Measurements from ENCODE around the gene KRTAP10-6. TPM values are rescaled to one million over a fixed set of nuclear protein-coding genes. Genes with fewer than 3 reads are reported as not detected.
"Not testable (repeated sequence)": the region's sequence is repeated elsewhere in the genome, so short reads cannot be mapped to it uniquely, and the experiment has no call there.

The KRTAP10-6 gene
- total RNA-seq, 1 experiment from 2014 or later = not detected

- TF ChIP-seq, protein P1, sequence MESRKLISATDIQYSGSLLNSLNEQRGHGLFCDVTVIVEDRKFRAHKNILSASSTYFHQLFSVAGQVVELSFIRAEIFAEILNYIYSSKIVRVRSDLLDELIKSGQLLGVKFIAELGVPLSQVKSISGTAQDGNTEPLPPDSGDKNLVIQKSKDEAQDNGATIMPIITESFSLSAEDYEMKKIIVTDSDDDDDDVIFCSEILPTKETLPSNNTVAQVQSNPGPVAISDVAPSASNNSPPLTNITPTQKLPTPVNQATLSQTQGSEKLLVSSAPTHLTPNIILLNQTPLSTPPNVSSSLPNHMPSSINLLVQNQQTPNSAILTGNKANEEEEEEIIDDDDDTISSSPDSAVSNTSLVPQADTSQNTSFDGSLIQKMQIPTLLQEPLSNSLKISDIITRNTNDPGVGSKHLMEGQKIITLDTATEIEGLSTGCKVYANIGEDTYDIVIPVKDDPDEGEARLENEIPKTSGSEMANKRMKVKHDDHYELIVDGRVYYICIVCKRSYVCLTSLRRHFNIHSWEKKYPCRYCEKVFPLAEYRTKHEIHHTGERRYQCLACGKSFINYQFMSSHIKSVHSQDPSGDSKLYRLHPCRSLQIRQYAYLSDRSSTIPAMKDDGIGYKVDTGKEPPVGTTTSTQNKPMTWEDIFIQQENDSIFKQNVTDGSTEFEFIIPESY (IDR thresholded peaks at IDR 0.05; ENCODE audit: extremely low read depth, insufficient replicate concordance, low read length) = no peak
- no peak for TF ChIP-seq SRF (IDR thresholded peaks at IDR 0.05; ENCODE audit: low read depth)
- no peak for TF ChIP-seq EZH2 (IDR thresholded peaks at IDR 0.05)
- TF ChIP-seq FOSL1 (IDR thresholded peaks at IDR 0.05; ENCODE audit: low read depth) = no peak
- TF ChIP-seq ZFX (IDR thresholded peaks at IDR 0.05) = no peak
Measured at GRCh38 chr21:44550807-44551206, 41.5 kb downstream of the KRTAP10-6 start (continued).

GRCh38 chr21:44550285-44550684 lies 42.0 kb downstream of the KRTAP10-6 start:
- H3K36me3 ChIP-seq (ENCODE audit: control insufficient read depth in 1 of 2, insufficient read depth in 2 of 2, low read length in 2 of 2); H3K27ac ChIP-seq (ENCODE audit: low read depth, low read length); POLR2A ChIA-PET: not testable (repeated sequence)

More at GRCh38 chr21:44550285-44550684, 42.0 kb downstream of the KRTAP10-6 start:
- H3K9me2 ChIP-seq (ENCODE audit: insufficient read depth); H3K4me1 ChIP-seq (ENCODE audit: control insufficient read depth in 1 of 2, insufficient read depth in 2 of 2, low read length in 2 of 2); H3K4me3 ChIP-seq (replicated peaks in 1 of 2; ENCODE audit: low read depth in 1 of 2, low read length in 2 of 2); H3K27me3 ChIP-seq (ENCODE audit: insufficient read depth, low read length); DNase-seq (ENCODE audit: low read depth, low spot score); intact Hi-C loops (cut with micrococcal nuclease); H3K79me2 ChIP-seq (ENCODE audit: insufficient read depth, low read length); H3K4me2 ChIP-seq (ENCODE audit: low read length); H3K9me3 ChIP-seq (ENCODE audit: control insufficient read depth in 1 of 2, insufficient read depth in 1 of 2, low read depth in 1 of 2, low read length in 2 of 2); H2AFZ ChIP-seq (ENCODE audit: low read depth, low read length, poor library complexity, severe bottlenecking); H4K20me1 ChIP-seq (ENCODE audit: insufficient read depth); CTCF ChIA-PET; H3K9ac ChIP-seq (ENCODE audit: low read length); BruUV-seq (replicated peaks); RAD21 ChIA-PET (ENCODE audit: low non-redundant PET in 1 of 2, low total read pairs in 2 of 2, uncharacterized antibody in 2 of 2, unreplicated experiment in 2 of 2): not testable (repeated sequence)
- peak; percentile 16; the same call in 1 of the 2 replicates for ATAC-seq

All from HCT116 (cell line).